ENCODE results near the gene TRIM44. TPM values are rescaled to one million over a fixed set of nuclear protein-coding genes. Genes with fewer than 3 reads are reported as not detected.

The TRIM44 gene
- total RNA-seq, 1 experiment from 2014 or later: 33.4 TPM

GRCh38 chr11:35641964-35642363 lies 20.6 kb upstream of the TRIM44 start:
- no peak overlapping the region for H2AFZ ChIP-seq (ENCODE audit: low read depth, low read length, poor library complexity, severe bottlenecking)
- ATAC-seq: no peak
- H3K79me2 ChIP-seq (ENCODE audit: insufficient read depth, low read length): no peaks in the 10 kb centered on the region
- no peak for TF ChIP-seq POLR2A (IDR thresholded peaks at IDR 0.05; ENCODE audit: borderline replicate concordance, extremely low read depth, insufficient read depth, insufficient read length)
- no peak for TF ChIP-seq JUND (IDR thresholded peaks at IDR 0.05)
- TF ChIP-seq MAX (IDR thresholded peaks at IDR 0.05): no peak
- TF ChIP-seq ELF1 (IDR thresholded peaks at IDR 0.05; ENCODE audit: borderline replicate concordance, low read depth): no peak
- TF ChIP-seq ZNF274 (IDR thresholded peaks at IDR 0.05; ENCODE audit: low read depth, low read length): no peak
- TF ChIP-seq ZBTB33 (IDR thresholded peaks at IDR 0.05; ENCODE audit: extremely low read depth, insufficient replicate concordance, low read length): no peak
- TF ChIP-seq EZH2 (IDR thresholded peaks at IDR 0.05): no peak
- no peak for TF ChIP-seq CBX3 (IDR thresholded peaks at IDR 0.05; ENCODE audit: low read depth)
- H4K20me1 ChIP-seq (ENCODE audit: insufficient read depth): no peaks in the 10 kb centered on the region
- H3K27me3 ChIP-seq (ENCODE audit: insufficient read depth, low read length): no peaks in the 10 kb centered on the region
- DNase-seq (ENCODE audit: low read depth, low spot score): no peak
- no peaks in the 10 kb centered on the region for H3K9me2 ChIP-seq (ENCODE audit: insufficient read depth)
- no TSS peak for BruUV-seq (replicated peaks)
- H3K36me3 ChIP-seq (ENCODE audit: control insufficient read depth in 1 of 2, insufficient read depth in 2 of 2, low read length in 2 of 2): no peaks in the 10 kb centered on the region
- no peak overlapping the region for H3K9ac ChIP-seq (ENCODE audit: low read length)
- H3K27ac ChIP-seq (ENCODE audit: low read depth, low read length): no peak overlapping the region
- H3K9me3 ChIP-seq (ENCODE audit: control insufficient read depth in 1 of 2, insufficient read depth in 1 of 2, low read depth in 1 of 2, low read length in 2 of 2): no peaks in the 10 kb centered on the region
- RAD21 ChIA-PET (ENCODE audit: low non-redundant PET in 1 of 2, low total read pairs in 2 of 2, uncharacterized antibody in 2 of 2, unreplicated experiment in 2 of 2): no interaction called here
- H3K4me1 ChIP-seq (ENCODE audit: control insufficient read depth in 1 of 2, insufficient read depth in 2 of 2, low read length in 2 of 2): no peaks in the 10 kb centered on the region
- intact Hi-C loops (cut with micrococcal nuclease): no loop called here
- POLR2A ChIA-PET: no interaction called here
- CTCF ChIA-PET: no interaction called here
- no peak overlapping the region for H3K4me2 ChIP-seq (ENCODE audit: low read length)
- H3K4me3 ChIP-seq (replicated peaks in 1 of 2; ENCODE audit: low read depth in 1 of 2, low read length in 2 of 2): no peak overlapping the region

Measured in HCT116 (cell line).